ENCODE data around the gene LYZL2. TPM values are rescaled to one million over a fixed set of nuclear protein-coding genes. Genes with fewer than 3 reads are reported as not detected.

Gene LYZL2
- polyA plus RNA-seq, 4 donors, result not detected

Other genes with a start within 250 kb of the LYZL2 start
- gene MAP3K8, start 195.6 kb downstream of the LYZL2 start, polyA plus RNA-seq (ENCODE audit: insufficient read length in 4 of 4), result 10 to 100 TPM in 1 of 4 donors, 1 to 10 TPM in 3; 6.1 to 11.6 (median 6.9) TPM